GM19468 (cell line): Measurements from ENCODE around the gene KANK4.
"Not testable (repeated sequence)": the region's sequence is repeated elsewhere in the genome, so short reads cannot be mapped to it uniquely, and the experiment has no call there.

Experiments
- ATAC-seq: cut with Tn5 transposase; IDR thresholded peaks from one replicate; pipeline ENCODE4 v1.9.1; 2021; ENCODE audit warnings: mild to moderate bottlenecking, moderate library complexity, moderate number of reproducible peaks; ENCODE audit not compliant: unreplicated experiment; ENCODE audit errors: extremely low read depth

KANK4 gene

GRCh38 chr1:62276791-62277190, 42.4 kb downstream of the KANK4 start:
- no peak for ATAC-seq

DNA sequence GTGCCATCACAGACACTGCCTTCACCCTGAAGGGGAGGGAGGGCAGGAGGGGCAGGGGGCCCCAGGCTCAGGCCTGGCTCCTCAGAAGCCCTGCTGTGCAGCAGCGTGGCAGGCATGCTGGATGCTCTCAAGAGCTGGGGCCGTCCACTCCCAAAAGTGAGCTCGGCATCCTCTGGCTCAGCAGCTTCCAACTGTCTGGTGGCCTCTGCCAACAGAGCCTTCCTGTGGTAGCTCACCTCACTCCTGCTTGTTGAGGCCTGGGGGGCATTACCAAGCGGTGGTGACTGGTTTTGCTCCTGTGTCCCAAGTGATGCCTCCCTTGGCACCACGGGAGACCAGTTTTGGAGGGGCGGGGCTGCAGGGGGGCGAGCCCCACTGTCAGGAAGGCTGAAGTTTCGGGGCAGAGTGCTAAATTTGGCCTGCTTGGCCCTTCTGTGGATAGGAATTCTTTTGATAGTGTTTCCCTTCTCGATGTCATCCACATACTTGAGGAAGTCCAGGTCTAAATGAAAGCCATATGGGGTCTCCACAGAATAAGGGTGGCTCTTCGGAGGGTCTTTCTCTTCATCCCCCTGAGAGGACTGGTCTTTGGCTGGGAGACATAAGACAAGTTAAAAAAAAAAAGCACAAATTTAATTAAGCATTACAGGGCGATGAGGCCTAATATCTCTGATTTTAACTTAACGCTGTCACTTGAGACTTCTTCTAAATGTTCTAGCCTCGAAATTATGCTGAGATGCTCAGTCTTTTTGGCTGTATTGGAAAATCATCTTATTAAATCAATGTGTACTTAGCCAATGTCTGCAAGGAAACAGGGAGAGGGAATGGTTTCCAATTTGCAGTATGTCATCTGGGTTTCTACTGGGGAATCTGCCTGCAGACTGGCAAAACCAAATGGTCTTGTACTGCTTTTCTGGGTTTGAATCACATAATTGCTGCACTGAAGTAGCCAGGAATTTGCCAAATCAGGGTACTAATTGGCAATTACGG, 44.4 kb downstream of the KANK4 start:
- ATAC-seq, result no peak

DNA sequence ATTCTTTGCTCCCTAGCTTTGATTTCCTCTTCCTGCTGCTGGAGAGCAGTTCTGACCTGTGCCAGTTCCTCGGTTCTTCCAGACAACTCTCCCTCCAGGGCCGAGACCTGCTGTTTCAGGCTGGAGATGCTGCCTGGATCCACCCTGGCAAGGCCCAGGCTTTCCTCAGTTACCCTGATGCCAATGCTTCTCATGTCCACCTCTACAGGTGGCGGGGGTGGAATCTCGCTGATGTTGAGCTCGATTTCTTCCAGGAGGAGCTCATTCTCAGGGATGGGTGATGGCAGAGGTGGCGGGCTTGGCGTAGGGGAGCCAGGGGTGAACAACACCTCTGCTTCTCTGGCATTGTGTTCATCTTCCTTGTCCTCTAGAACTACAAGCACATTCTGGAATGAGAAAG, 45.3 kb downstream of the KANK4 start:
- no peak for ATAC-seq

- ATAC-seq, result peak; percentile 78
Measured at GRCh38 chr1:62271948-62272728, 47.1 kb downstream of the KANK4 start.

DNA sequence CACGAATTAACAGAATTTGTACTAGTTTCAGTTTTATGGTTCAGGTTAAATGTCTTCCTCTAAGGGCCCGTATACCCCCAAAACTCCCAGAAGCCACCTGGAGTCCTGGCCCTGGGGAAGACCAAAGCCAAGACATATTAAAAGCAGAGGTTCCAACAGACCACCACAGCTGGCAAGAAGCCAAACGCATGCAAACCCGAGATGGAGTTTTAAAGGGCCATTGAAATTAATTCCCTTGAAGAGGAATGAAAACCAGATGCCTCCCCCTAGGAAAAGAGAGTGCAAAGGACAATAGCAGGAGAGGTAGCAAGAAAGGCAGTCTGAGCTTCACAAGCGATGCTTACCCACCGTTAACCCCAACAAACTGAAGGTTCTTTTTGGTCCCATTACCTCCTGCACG, 48.1 kb downstream of the KANK4 start:
- no peak for ATAC-seq

DNA sequence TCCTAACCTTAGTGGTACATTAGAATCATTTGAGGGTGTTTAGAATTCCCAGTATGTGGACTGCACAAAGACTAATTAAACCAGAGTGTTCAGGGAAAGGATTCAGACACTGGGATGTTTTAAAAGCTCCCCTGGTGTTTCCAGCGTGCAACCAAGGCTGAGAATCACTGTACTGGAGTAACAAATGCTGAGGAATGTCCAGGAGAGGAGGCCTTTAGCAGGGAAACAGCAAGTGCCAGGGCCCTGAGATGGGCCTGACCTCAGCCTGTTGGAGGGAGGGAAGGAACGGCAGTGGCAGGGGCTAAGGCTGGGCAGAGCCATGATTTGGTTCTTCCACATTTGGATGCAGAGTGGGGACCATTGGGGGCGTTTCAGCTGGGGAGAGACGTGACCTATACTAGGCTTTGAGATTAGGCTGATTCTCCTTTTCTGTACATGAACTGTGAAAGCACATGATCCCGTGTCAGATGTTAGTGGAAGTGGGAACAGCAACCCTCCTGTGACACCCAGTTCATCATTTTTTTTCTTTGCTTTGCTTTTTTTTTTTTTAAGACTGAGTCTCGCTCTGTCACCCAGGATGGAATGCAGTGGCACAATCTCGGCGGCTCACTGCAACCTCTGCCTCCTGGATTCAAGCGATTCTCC, 49.3 kb downstream of the KANK4 start:
- no peak for ATAC-seq

GRCh38 chr1:62269439-62269838, 49.8 kb downstream of the KANK4 start:
- no peak for ATAC-seq

GRCh38 chr1:62268315-62268714, 50.9 kb downstream of the KANK4 start:
- no peak for ATAC-seq

DNA sequence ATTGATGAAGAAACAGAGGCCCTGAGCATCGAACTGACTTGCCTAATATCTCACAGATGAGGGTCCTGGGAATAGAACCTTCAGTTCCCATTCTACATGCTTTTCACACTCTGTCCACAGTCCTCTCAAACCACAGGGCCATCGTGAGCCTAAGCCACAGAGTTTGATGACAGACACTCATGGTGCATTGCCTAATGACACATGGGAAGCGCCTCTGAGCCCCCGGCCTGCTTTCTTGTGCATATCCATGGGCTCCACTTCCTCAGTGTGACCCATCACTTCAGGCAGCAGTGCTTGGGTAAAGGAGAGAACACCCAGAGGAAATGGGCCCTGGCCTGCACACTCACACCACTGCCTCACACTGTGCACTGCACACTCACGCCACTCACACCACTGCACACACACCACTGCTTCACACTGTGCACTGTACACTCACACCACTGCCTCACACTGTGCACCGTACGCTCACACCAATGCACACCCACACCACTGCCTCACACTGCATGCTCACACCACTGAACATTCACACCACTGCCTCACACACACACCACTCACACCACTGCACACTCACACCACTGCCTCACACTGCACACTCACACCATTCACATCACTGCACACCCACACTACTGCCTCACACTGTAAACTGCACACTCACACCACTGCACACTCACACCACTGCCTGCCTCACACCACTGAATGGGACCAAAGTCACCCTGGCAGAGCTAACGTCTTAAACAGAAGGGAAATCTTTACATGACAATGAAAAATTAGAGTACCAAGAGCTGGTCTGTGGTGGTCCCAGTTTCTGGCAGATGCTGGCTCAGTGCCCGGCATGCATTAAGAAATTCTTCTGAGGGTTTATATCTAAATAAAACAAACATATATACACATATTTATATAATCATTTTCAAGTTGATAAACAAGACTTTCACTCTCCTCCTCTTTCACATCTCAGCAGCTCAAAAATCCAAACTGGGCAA, 53.0 kb downstream of the KANK4 start:
- no peak for ATAC-seq

DNA sequence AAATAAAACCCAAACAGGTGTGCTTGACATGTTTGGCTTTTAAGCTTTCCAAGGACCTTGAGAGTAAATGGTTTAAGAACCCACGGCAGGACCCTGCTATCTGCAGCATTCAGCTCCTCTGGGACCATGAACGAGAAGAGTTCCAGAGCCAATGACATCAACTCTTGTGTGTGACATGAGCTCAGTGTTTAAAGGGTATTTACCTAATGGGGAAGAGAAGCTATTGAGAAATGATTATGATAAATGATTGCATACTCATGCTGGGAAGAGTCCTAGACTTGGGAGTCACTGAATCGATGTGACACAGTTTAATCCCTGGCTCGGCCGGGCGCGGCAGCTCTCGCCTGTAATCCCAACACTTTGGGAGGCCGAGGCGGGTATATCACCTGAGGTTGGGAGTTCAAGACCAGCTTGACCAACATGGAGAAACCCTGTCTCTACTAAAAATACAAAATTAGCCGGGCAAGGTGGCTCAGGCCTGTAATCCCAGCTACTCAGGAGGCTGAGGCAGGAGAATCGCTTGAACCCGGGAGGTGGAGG, 55.4 kb downstream of the KANK4 start:
- ATAC-seq, result no peak

DNA sequence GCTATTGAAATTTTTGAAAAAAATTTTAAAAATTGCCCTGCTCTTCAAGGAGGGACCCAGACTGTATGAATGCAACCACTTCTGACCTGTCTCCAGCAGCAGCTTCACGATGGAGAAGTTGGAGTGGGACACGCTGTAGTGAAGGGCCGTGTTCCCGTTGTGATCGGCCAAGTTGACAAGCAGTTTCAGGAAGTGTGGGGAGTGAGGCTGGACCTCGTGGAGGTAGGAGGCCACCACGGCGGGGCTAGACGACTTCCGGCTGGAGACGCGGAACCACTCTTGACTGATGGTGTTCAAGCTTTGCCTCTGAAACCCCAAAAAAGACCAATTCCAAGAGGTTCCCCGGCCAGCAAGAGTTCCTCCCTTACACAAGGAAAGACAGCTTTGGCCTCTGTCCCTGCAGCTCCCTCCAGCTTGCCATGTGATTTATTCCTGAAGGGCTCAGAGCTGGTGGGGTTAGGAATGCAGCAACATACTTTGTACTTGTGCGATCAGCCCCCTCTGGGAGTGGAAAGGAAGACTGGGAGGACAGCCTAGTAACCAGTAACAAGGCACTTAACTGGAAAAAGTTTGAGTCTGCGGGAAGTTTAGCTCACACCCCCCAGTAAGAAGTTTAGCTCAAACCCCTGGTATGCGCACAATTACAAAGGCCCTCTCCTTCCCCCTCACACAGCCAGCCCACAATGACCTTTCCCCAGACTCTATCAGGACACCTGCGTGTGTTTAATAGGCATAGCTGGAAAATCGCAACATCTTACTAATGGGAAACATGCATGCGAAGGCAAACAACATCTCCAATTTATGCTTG, 56.0 kb downstream of the KANK4 start:
- no peak for ATAC-seq

GRCh38 chr1:62260688-62261087, 58.5 kb downstream of the KANK4 start:
- ATAC-seq, result no peak

GRCh38 chr1:62259551-62259950, 59.7 kb downstream of the KANK4 start:
- ATAC-seq, result no peak

- no peak for ATAC-seq
Measured at GRCh38 chr1:62250126-62250726, 69.0 kb downstream of the KANK4 start.

DNA sequence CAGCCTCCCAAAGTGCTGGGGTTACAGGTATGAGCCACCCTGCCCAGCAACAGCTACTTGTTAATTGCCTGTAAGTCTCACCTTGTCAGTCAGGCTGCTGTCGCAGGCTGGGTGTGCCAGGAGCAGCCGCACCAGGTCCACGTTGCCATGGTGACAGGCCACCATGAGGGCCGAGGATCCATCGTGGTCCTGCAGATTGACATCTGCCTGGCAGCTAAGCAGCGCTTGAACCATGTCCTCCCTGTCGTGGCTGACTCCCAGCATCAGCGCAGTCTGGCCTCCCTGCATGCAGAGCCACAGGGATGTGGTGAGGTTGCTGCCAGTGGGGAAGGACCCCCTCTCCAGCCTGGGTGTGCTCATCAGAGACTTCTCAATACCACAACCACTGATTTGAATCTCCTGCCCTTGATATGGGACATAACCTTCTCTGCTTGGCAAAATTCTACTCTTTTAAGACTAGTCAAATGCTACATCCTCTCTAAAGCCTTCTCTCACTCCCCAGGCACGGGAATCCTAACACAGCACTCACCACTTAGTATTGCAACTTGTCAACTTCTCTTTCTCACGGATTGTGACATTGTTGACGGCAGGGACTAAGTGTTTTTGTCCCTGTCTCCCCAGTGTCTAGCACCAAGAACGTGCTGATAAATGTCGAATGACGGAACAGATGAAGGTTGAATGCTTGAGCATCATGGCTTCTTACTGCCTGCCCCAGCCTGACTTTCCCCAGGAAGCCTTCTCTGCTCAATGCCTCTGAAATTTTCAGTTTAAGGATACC, 71.7 kb downstream of the KANK4 start:
- no peak for ATAC-seq

GRCh38 chr1:62245201-62245600, 74.0 kb downstream of the KANK4 start:
- ATAC-seq, result no peak

- not testable (repeated sequence) for ATAC-seq
Measured at GRCh38 chr1:62244380-62244779, 74.9 kb downstream of the KANK4 start.
